Stimulated activated CD8-positive, alpha-beta memory T cell treated with anti-CD3 and anti-CD28 coated beads, Interleukin-7, amount 100 ng/mL, for 48 hours (primary cell): Measurements from ENCODE around the gene FAM47E.
A peak's percentile ranks its signal among the peaks of the same experiment; 100 is the strongest.

Experiments
- DNase-seq, 2 donors: peaks; one replicate each; pipeline ENCODE4 v3.0.0-alpha.2; 2020; ENCODE audit warnings: low read depth in 1 of 2; ENCODE audit errors: extremely low read depth in 1 of 2

The FAM47E gene

GRCh38 chr4:76298227-76298626 lies 46.7 kb downstream of the FAM47E start:
- no peak for DNase-seq

- DNase-seq: no peak
These were observed 48.5 kb downstream of the FAM47E start for GRCh38 chr4:76300012-76300411.

- no peak for DNase-seq
These were observed 49.7 kb downstream of the FAM47E start for GRCh38 chr4:76301068-76301774.

- no peak for DNase-seq
These were observed 50.2 kb downstream of the FAM47E start for GRCh38 chr4:76301775-76302162.

GRCh38 chr4:76302826-76303438 lies 51.4 kb downstream of the FAM47E start:
- no peak for DNase-seq

GRCh38 chr4:76305033-76305687 lies 53.6 kb downstream of the FAM47E start:
- DNase-seq: no peak

- peak in 1 of 2 donors; percentile 13 for DNase-seq
These were observed 54.7 kb downstream of the FAM47E start, which contains the start of gene STBD1 for GRCh38 chr4:76305971-76306881. STBD1 (plus strand) TSS chr4:76306733; CDS start chr4:76306770, 37 bp downstream.

- DNase-seq: no peak
These were observed 55.5 kb downstream of the FAM47E start for GRCh38 chr4:76306882-76307659.

GRCh38 chr4:76307660-76308014 lies 56.1 kb downstream of the FAM47E start:
- no peak for DNase-seq

GRCh38 chr4:76308548-76308947 lies 57.0 kb downstream of the FAM47E start:
- no peak for DNase-seq

GRCh38 chr4:76309939-76310550 lies 58.5 kb downstream of the FAM47E start:
- no peak for DNase-seq

GRCh38 chr4:76310683-76311082 lies 59.2 kb downstream of the FAM47E start:
- no peak for DNase-seq

GRCh38 chr4:76311896-76312331 lies 60.4 kb downstream of the FAM47E start:
- no peak for DNase-seq

- no peak for DNase-seq
These were observed 60.9 kb downstream of the FAM47E start for GRCh38 chr4:76312457-76312856.

- DNase-seq: no peak
These were observed 62.0 kb downstream of the FAM47E start for GRCh38 chr4:76313547-76313946.

GRCh38 chr4:76315267-76315918 lies 63.9 kb downstream of the FAM47E start:
- DNase-seq: no peak

- no peak for DNase-seq
These were observed 64.6 kb downstream of the FAM47E start for GRCh38 chr4:76316131-76316530.

GRCh38 chr4:76322236-76322635 lies 70.7 kb downstream of the FAM47E start:
- DNase-seq: no peak

GRCh38 chr4:76325072-76325471 lies 73.6 kb downstream of the FAM47E start:
- DNase-seq: no peak
